Measurements from ENCODE around the gene LIN28B. TPM values are rescaled to one million over a fixed set of nuclear protein-coding genes. Genes with fewer than 3 reads are reported as not detected.

LIN28B gene
- total and polyA plus RNA-seq, 4 donors, result 2.8 TPM; not detected in 3

DNA sequence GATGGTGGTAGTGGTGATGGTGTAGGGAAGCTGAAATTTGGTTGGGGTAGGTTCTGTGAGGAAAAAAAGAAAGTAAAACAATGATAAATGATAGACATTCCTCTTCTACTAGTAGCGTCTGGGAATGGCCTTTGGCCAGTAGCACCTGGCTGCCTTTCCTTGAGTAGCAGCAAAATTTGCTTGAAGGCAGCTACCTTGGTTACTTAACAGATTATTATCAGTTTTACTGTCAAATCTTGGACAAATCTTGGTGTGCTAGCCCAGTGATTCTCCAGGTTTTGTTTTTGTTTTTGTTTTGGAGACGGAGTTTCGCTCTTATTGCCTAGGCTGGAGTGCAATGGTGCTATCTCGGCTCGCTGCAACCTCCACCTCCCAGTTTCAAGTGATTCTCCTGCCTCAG lies 26.4 kb downstream of the LIN28B start (continued):
- no peak for TF ChIP-seq GABPA (IDR thresholded peaks at IDR 0.05 in 1 of 2, conservative IDR thresholded peaks at IDR 0.05 in 1 of 2)

DNA sequence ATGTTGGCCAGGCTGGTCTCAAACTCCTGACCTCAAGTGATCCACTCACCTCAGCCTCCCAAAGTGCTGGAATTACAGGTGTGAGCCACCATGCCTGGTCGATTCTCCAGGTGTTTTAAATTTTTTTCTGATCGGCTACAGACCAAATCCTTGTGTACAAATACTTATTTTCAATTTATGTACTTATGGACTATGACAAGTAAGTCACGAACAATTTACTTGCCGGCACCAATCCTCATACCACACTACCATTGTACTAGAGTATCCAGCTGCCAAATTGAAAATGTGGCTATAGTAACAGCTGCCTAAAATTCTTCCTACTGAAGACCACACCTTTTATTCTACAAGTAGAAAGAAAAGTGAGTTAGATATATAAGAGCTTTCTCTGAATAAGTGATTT lies 26.9 kb downstream of the LIN28B start:
- Histone ChIP-seq H3K27ac (ENCODE audit: low read depth in 1 of 2, low read length in 2 of 2) (no peak overlapping the region), H3K9ac (ENCODE audit: low read depth in 1 of 2, low read length in 2 of 2) (no peak overlapping the region), H3K36me3 (ENCODE audit: control insufficient read depth in 4 of 4, insufficient read depth in 3 of 4, low read depth in 1 of 4, low read length in 3 of 4) (no peaks in the 10 kb centered on the region), H3K4me3 (ENCODE audit: low read depth in 1 of 3, low read length in 3 of 3) (no peak overlapping the region), H3K27me3 (ENCODE audit: control insufficient read depth in 4 of 4, insufficient read depth in 4 of 4, low read length in 3 of 4) (no peaks in the 10 kb centered on the region), H3K4me1 (ENCODE audit: control insufficient read depth in 4 of 4, insufficient read depth in 4 of 4, low read length in 3 of 4) (no peaks in the 10 kb centered on the region), H3K9me3 (ENCODE audit: control insufficient read depth in 4 of 4, low read length in 3 of 4) (no peaks in the 10 kb centered on the region)
- no peak for DNase-seq (ENCODE audit: low spot score)
- 78% methylated on average over 4 of the region's 4 CpGs for WGBS
- TF ChIP-seq, protein P1, sequence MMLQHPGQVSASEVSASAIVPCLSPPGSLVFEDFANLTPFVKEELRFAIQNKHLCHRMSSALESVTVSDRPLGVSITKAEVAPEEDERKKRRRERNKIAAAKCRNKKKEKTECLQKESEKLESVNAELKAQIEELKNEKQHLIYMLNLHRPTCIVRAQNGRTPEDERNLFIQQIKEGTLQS (IDR thresholded peaks at IDR 0.05), result no peak
- TF ChIP-seq, protein P2, sequence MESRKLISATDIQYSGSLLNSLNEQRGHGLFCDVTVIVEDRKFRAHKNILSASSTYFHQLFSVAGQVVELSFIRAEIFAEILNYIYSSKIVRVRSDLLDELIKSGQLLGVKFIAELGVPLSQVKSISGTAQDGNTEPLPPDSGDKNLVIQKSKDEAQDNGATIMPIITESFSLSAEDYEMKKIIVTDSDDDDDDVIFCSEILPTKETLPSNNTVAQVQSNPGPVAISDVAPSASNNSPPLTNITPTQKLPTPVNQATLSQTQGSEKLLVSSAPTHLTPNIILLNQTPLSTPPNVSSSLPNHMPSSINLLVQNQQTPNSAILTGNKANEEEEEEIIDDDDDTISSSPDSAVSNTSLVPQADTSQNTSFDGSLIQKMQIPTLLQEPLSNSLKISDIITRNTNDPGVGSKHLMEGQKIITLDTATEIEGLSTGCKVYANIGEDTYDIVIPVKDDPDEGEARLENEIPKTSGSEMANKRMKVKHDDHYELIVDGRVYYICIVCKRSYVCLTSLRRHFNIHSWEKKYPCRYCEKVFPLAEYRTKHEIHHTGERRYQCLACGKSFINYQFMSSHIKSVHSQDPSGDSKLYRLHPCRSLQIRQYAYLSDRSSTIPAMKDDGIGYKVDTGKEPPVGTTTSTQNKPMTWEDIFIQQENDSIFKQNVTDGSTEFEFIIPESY (IDR thresholded peaks at IDR 0.05), result no peak
- TF ChIP-seq YY1 (IDR thresholded peaks at IDR 0.05), result no peak
- no peak for TF ChIP-seq HNF4A (conservative IDR thresholded peaks at IDR 0.05)
- no peak for TF ChIP-seq GABPA (IDR thresholded peaks at IDR 0.05 in 1 of 2, conservative IDR thresholded peaks at IDR 0.05 in 1 of 2)
- TF ChIP-seq, protein P3, sequence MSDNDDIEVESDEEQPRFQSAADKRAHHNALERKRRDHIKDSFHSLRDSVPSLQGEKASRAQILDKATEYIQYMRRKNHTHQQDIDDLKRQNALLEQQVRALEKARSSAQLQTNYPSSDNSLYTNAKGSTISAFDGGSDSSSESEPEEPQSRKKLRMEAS (IDR thresholded peaks at IDR 0.05), result no peak
- no peak for TF ChIP-seq FOXA1 (IDR thresholded peaks at IDR 0.05)
- no peak for TF ChIP-seq SP1 (IDR thresholded peaks at IDR 0.05)
- TF ChIP-seq EGR1 (IDR thresholded peaks at IDR 0.05; ENCODE audit: low read depth in 2 of 2), result no peak
- no peak for TF ChIP-seq HNF4G (IDR thresholded peaks at IDR 0.05)
- TF ChIP-seq RXRA (IDR thresholded peaks at IDR 0.05), result no peak
- TF ChIP-seq, protein P4, sequence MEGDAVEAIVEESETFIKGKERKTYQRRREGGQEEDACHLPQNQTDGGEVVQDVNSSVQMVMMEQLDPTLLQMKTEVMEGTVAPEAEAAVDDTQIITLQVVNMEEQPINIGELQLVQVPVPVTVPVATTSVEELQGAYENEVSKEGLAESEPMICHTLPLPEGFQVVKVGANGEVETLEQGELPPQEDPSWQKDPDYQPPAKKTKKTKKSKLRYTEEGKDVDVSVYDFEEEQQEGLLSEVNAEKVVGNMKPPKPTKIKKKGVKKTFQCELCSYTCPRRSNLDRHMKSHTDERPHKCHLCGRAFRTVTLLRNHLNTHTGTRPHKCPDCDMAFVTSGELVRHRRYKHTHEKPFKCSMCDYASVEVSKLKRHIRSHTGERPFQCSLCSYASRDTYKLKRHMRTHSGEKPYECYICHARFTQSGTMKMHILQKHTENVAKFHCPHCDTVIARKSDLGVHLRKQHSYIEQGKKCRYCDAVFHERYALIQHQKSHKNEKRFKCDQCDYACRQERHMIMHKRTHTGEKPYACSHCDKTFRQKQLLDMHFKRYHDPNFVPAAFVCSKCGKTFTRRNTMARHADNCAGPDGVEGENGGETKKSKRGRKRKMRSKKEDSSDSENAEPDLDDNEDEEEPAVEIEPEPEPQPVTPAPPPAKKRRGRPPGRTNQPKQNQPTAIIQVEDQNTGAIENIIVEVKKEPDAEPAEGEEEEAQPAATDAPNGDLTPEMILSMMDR (IDR thresholded peaks at IDR 0.05; ENCODE audit: low read depth, low read length, missing input control), result no peak
- TF ChIP-seq, protein P5, sequence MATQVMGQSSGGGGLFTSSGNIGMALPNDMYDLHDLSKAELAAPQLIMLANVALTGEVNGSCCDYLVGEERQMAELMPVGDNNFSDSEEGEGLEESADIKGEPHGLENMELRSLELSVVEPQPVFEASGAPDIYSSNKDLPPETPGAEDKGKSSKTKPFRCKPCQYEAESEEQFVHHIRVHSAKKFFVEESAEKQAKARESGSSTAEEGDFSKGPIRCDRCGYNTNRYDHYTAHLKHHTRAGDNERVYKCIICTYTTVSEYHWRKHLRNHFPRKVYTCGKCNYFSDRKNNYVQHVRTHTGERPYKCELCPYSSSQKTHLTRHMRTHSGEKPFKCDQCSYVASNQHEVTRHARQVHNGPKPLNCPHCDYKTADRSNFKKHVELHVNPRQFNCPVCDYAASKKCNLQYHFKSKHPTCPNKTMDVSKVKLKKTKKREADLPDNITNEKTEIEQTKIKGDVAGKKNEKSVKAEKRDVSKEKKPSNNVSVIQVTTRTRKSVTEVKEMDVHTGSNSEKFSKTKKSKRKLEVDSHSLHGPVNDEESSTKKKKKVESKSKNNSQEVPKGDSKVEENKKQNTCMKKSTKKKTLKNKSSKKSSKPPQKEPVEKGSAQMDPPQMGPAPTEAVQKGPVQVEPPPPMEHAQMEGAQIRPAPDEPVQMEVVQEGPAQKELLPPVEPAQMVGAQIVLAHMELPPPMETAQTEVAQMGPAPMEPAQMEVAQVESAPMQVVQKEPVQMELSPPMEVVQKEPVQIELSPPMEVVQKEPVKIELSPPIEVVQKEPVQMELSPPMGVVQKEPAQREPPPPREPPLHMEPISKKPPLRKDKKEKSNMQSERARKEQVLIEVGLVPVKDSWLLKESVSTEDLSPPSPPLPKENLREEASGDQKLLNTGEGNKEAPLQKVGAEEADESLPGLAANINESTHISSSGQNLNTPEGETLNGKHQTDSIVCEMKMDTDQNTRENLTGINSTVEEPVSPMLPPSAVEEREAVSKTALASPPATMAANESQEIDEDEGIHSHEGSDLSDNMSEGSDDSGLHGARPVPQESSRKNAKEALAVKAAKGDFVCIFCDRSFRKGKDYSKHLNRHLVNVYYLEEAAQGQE (IDR thresholded peaks at IDR 0.05), result no peak
- no peak for TF ChIP-seq NR2F2 (IDR thresholded peaks at IDR 0.05)
- no peak for TF ChIP-seq FOXA2 (IDR thresholded peaks at IDR 0.05)
